Coronary artery (tissue), 2 donors: Measurements from ENCODE around the gene MBD5.

Source experiments
- DNase-seq: peaks from one replicate; pipeline ENCODE4 v3.0.0-alpha.2; 2017; ENCODE audit warnings: low spot score
- H3K27ac ChIP-seq, 2 donors: fragments of 200-600 bp; sonication (generic); one replicate each; pipeline ENCODE4 v1.5.1; 2016 to 2019
- H3K4me3 ChIP-seq: fragments of 200-600 bp; sonication (generic); 2 replicates; pipeline ENCODE4 v1.5.1; 2016; ENCODE audit warnings: mild to moderate bottlenecking, moderate library complexity
- CTCF ChIP-seq: fragments of 200-600 bp; sonication (generic); IDR thresholded peaks from one replicate; pipeline ENCODE4 v1.5.1; 2019; ENCODE audit warnings: antibody characterized with exemption

Gene MBD5

GRCh38 chr2:148108385-148108784, 87.5 kb downstream of the MBD5 start:
- no peak for TF ChIP-seq CTCF
- H3K27ac ChIP-seq, result no peak overlapping the region
- DNase-seq, result no peak
- H3K4me3 ChIP-seq, result no peak overlapping the region

- no peak for TF ChIP-seq CTCF
- Histone ChIP-seq H3K27ac (no peak overlapping the region), H3K4me3 (no peak overlapping the region)
- no peak for DNase-seq
Measured at GRCh38 chr2:148110184-148110583, 89.3 kb downstream of the MBD5 start.

GRCh38 chr2:148122788-148123187, 101.9 kb downstream of the MBD5 start:
- no peak for DNase-seq
- Histone ChIP-seq H3K27ac (no peak overlapping the region), H3K4me3 (no peak overlapping the region)
- no peak for TF ChIP-seq CTCF

GRCh38 chr2:148124271-148124670, 103.4 kb downstream of the MBD5 start:
- DNase-seq, result no peak
- no peak overlapping the region for H3K4me3 ChIP-seq
- TF ChIP-seq CTCF, result no peak
- no peak overlapping the region for H3K27ac ChIP-seq

- Histone ChIP-seq H3K4me3 (no peak overlapping the region), H3K27ac (no peak overlapping the region)
- no peak for DNase-seq
- no peak for TF ChIP-seq CTCF
Measured at GRCh38 chr2:148130581-148130980, 109.7 kb downstream of the MBD5 start.

GRCh38 chr2:148132412-148132811, 111.5 kb downstream of the MBD5 start:
- no peak overlapping the region for H3K27ac ChIP-seq
- DNase-seq, result no peak
- TF ChIP-seq CTCF, result no peak
- no peak overlapping the region for H3K4me3 ChIP-seq

GRCh38 chr2:148135705-148136104, 114.8 kb downstream of the MBD5 start:
- Histone ChIP-seq H3K27ac (no peak overlapping the region), H3K4me3 (no peak overlapping the region)
- no peak for DNase-seq
- TF ChIP-seq CTCF, result no peak
